GM12878 (cell line): ENCODE data around the gene SPATC1L. TPM values are rescaled to one million over a fixed set of nuclear protein-coding genes. Genes with fewer than 3 reads are reported as not detected.

ENCODE experiments used
- CEBPB ChIP-seq, 2 experiments: fragments of 150-350 bp in 1 of 2; IDR thresholded peaks; 2 replicates each; pipeline ENCODE4 v1.6.1; 2012 to 2014; ENCODE audit warnings: low read depth in 2 of 2, low read length in 2 of 2, borderline replicate concordance in 1 of 2, inconsistent platforms in 1 of 2
- SMAD5 ChIP-seq: IDR thresholded peaks from 2 replicates; pipeline ENCODE4 v1.6.1; 2016; ENCODE audit warnings: antibody characterized with exemption, low read depth
- SMC3 ChIP-seq: IDR thresholded peaks from 2 replicates; pipeline ENCODE4 v1.6.1; 2011; ENCODE audit warnings: low read length, improper control_type of control experiment, borderline replicate concordance
- SPI1 ChIP-seq: IDR thresholded peaks from 2 replicates; pipeline ENCODE4 v1.6.1; 2011; ENCODE audit warnings: low read depth, mild to moderate bottlenecking, low read length, moderate library complexity, borderline replicate concordance; ENCODE audit not compliant: insufficient read depth
- YBX1 ChIP-seq: fragments of 450-650 bp; IDR thresholded peaks from 2 replicates; pipeline ENCODE4 v1.6.1; 2016; ENCODE audit warnings: antibody characterized with exemption
- polyA plus RNA-seq, 11 experiments: library from polyadenylated mRNA; depleted of rRNA in 4 of 11; unstranded in 6 of 11; stranded (reverse) in 5 of 11; fragments of >200 nt; fragmentation: Nextera tagmentation in 4 of 11; fragmentation: Illumina TruSeq in 1 of 11; extraction: Ambion mirVana in 4 of 11; extraction: Trizol in 1 of 11; gene quantifications; 1 replicate in 1 of 11; 2 replicates in 10 of 11; pipeline versions ENCODE4 v1.2.1 to v1.2.3, GENCODE V29; 2011 to 2016; ENCODE audit warnings: inconsistent platforms in 2 of 11, missing spikeins in 2 of 11, low read depth in 1 of 11
- total RNA-seq, 4 experiments: library from RNA; depleted of rRNA in 3 of 4; stranded (reverse); fragments of >200 nt in 3 of 4; fragmentation: Illumina TruSeq in 1 of 4; extraction: Trizol in 1 of 4; gene quantifications; 2 replicates each; pipeline versions ENCODE4 v1.2.1 to v1.2.3, GENCODE V29; 2013 to 2021
- TF ChIP-seq, protein P1 (sequence below): IDR thresholded peaks from 2 replicates; pipeline ENCODE4 v1.6.1; 2012; ENCODE audit warnings: low read length, inconsistent platforms
- TF ChIP-seq, protein P2 (sequence below): fragments of 450-650 bp; IDR thresholded peaks from 2 replicates; pipeline ENCODE4 v1.6.1; 2018; ENCODE audit warnings: mild to moderate bottlenecking, low read depth, moderate library complexity; ENCODE audit not compliant: partially characterized antibody

Gene SPATC1L
- total and polyA plus RNA-seq, 10 of the 15 experiments (the other 5 are each of a cell fraction or from before 2014, with no cell fraction given) = 1.4 to 16.0 (median 7.0) TPM; not detected in 2

DNA sequence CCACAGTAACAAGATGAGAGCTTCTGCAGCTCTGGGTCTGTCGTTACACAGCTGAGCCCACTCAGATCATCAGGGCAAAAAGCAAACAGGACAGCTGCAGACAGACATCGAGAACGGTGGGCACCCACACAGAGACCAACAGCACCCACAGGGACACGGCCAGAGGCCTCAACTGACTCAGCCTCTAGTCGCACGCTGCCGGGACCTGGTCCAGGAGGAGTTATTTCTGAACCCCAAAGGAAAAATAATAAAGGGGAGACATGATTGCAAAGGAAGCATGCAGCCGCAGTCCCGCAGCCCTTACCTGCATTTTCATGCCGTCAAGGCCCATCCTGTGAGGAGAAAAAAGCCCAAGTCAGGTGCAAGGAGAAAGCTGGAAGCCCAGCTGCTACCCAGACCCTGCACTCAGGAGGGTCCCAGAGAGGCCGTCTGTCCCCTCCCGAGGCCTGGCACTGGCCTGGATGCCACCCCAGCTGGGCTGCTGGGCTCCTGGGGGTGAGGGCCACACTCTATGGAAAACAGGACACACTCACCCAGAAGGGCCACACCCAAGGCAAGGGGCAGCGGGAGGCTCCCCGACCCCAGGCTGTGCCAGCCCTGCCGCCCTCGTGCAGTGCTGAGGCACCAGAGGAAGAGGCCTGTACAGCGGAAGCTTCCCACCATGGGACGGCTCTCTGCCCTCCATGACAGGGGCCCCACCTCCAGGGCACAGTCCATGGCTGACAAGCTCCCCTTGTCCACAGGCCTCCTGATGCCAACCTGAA is 28.6 kb upstream of the SPATC1L start (continued):
- TF ChIP-seq, protein P1, sequence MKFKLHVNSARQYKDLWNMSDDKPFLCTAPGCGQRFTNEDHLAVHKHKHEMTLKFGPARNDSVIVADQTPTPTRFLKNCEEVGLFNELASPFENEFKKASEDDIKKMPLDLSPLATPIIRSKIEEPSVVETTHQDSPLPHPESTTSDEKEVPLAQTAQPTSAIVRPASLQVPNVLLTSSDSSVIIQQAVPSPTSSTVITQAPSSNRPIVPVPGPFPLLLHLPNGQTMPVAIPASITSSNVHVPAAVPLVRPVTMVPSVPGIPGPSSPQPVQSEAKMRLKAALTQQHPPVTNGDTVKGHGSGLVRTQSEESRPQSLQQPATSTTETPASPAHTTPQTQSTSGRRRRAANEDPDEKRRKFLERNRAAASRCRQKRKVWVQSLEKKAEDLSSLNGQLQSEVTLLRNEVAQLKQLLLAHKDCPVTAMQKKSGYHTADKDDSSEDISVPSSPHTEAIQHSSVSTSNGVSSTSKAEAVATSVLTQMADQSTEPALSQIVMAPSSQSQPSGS = no peak
- TF ChIP-seq, protein P2, sequence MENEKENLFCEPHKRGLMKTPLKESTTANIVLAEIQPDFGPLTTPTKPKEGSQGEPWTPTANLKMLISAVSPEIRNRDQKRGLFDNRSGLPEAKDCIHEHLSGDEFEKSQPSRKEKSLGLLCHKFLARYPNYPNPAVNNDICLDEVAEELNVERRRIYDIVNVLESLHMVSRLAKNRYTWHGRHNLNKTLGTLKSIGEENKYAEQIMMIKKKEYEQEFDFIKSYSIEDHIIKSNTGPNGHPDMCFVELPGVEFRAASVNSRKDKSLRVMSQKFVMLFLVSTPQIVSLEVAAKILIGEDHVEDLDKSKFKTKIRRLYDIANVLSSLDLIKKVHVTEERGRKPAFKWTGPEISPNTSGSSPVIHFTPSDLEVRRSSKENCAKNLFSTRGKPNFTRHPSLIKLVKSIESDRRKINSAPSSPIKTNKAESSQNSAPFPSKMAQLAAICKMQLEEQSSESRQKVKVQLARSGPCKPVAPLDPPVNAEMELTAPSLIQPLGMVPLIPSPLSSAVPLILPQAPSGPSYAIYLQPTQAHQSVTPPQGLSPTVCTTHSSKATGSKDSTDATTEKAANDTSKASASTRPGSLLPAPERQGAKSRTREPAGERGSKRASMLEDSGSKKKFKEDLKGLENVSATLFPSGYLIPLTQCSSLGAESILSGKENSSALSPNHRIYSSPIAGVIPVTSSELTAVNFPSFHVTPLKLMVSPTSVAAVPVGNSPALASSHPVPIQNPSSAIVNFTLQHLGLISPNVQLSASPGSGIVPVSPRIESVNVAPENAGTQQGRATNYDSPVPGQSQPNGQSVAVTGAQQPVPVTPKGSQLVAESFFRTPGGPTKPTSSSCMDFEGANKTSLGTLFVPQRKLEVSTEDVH = no peak
- TF ChIP-seq SMC3 (no peak), YBX1 (no peak), SPI1 (no peak), CEBPB (IDR thresholded peaks at IDR 0.05; ENCODE audit: borderline replicate concordance in 1 of 2, low read depth in 2 of 2, low read length in 2 of 2) (no peak), SMAD5 (no peak)
